Measurements from ENCODE around the gene RASAL2.

RASAL2 gene

GRCh38 chr1:178223289-178223688, 129.4 kb downstream of the RASAL2 start:
- no peak for TF ChIP-seq CTCF (IDR thresholded peaks at IDR 0.05; ENCODE audit: control insufficient read depth, extremely low read depth, insufficient read depth)
- no peak overlapping the region for H3K4me3 ChIP-seq (ENCODE audit: low read depth, low read length)
- DNase-seq (ENCODE audit: low read depth): no peak

- no peak for DNase-seq (ENCODE audit: low read depth)
- TF ChIP-seq CTCF (IDR thresholded peaks at IDR 0.05; ENCODE audit: control insufficient read depth, extremely low read depth, insufficient read depth): no peak
- no peak overlapping the region for H3K4me3 ChIP-seq (ENCODE audit: low read depth, low read length)
Measured at GRCh38 chr1:178224358-178224757, 130.5 kb downstream of the RASAL2 start.

- H3K4me3 ChIP-seq (ENCODE audit: low read depth, low read length): no peak overlapping the region
- TF ChIP-seq CTCF (IDR thresholded peaks at IDR 0.05; ENCODE audit: control insufficient read depth, extremely low read depth, insufficient read depth): no peak
- DNase-seq (ENCODE audit: low read depth): no peak
Measured at GRCh38 chr1:178230881-178231409, 137.0 kb downstream of the RASAL2 start.

GRCh38 chr1:178232108-178232507, 138.2 kb downstream of the RASAL2 start:
- no peak for TF ChIP-seq CTCF (IDR thresholded peaks at IDR 0.05; ENCODE audit: control insufficient read depth, extremely low read depth, insufficient read depth)
- no peak overlapping the region for H3K4me3 ChIP-seq (ENCODE audit: low read depth, low read length)
- DNase-seq (ENCODE audit: low read depth): no peak

GRCh38 chr1:178232949-178233348, 139.0 kb downstream of the RASAL2 start:
- no peak for DNase-seq (ENCODE audit: low read depth)
- no peak for TF ChIP-seq CTCF (IDR thresholded peaks at IDR 0.05; ENCODE audit: control insufficient read depth, extremely low read depth, insufficient read depth)
- no peak overlapping the region for H3K4me3 ChIP-seq (ENCODE audit: low read depth, low read length)

- H3K4me3 ChIP-seq (ENCODE audit: low read depth, low read length): no peak overlapping the region
- no peak for DNase-seq (ENCODE audit: low read depth)
- no peak for TF ChIP-seq CTCF (IDR thresholded peaks at IDR 0.05; ENCODE audit: control insufficient read depth, extremely low read depth, insufficient read depth)
Measured at GRCh38 chr1:178237121-178237520, 143.2 kb downstream of the RASAL2 start.

All from LNCaP clone FGC (cell line).